GM18526 (cell line): ENCODE measurements around the gene C1orf159.

Experiments
- POLR2A ChIP-seq: IDR thresholded peaks from 3 replicates; pipeline ENCODE4 v1.6.1; 2011; ENCODE audit not compliant: insufficient read length; ENCODE audit errors: extremely low read depth

Gene C1orf159

GRCh38 chr1:1118011-1118875 is 2.4 kb upstream of the C1orf159 start:
- TF ChIP-seq POLR2A: no peak

GRCh38 chr1:1117469-1117831 is 1.6 kb upstream of the C1orf159 start:
- TF ChIP-seq POLR2A: no peak

GRCh38 chr1:1116701-1117468 is 996 bp upstream of the C1orf159 start:
- TF ChIP-seq POLR2A: no peak

- TF ChIP-seq POLR2A: no peak
Measured at GRCh38 chr1:1115136-1115785, 628 bp downstream of the C1orf159 start.

GRCh38 chr1:1114431-1114830 is 1.5 kb downstream of the C1orf159 start:
- no peak for TF ChIP-seq POLR2A

GRCh38 chr1:1112237-1112985 is 3.5 kb downstream of the C1orf159 start:
- no peak for TF ChIP-seq POLR2A

- no peak for TF ChIP-seq POLR2A
Measured at GRCh38 chr1:1111516-1112236, 4.2 kb downstream of the C1orf159 start.

GRCh38 chr1:1110561-1110971 is 5.3 kb downstream of the C1orf159 start:
- no peak for TF ChIP-seq POLR2A

- no peak for TF ChIP-seq POLR2A
Measured at GRCh38 chr1:1109743-1110142, 6.1 kb downstream of the C1orf159 start.

- TF ChIP-seq POLR2A: no peak
Measured at GRCh38 chr1:1106510-1107221, 9.2 kb downstream of the C1orf159 start.

GRCh38 chr1:1101503-1101902 is 14.4 kb downstream of the C1orf159 start:
- TF ChIP-seq POLR2A: no peak

- no peak for TF ChIP-seq POLR2A
Measured at GRCh38 chr1:1100296-1100695, 15.6 kb downstream of the C1orf159 start.

- no peak for TF ChIP-seq POLR2A
Measured at GRCh38 chr1:1099506-1100183, 16.2 kb downstream of the C1orf159 start.
